ENCODE measurements around the gene ATRIP. TPM values are rescaled to one million over a fixed set of nuclear protein-coding genes. Genes with fewer than 3 reads are reported as not detected.

ATRIP gene
- total RNA-seq, 2 experiments from 2014 or later, result 16.3 to 24.5 TPM

GRCh38 chr3:48433472-48434118 is 12.9 kb upstream of the ATRIP start:
- Histone ChIP-seq H4K20me1 (ENCODE audit: insufficient read depth, low read length) (peaks cover 7% of the 10 kb centered on the region; the same call in 1 of the 2 replicates), H3K79me2 (ENCODE audit: insufficient read depth, low read depth, low read length) (no peaks in the 10 kb centered on the region), H3K9me3 (ENCODE audit: low read length) (no peaks in the 10 kb centered on the region), H3K27ac (ENCODE audit: low read depth, low read length, poor library complexity, severe bottlenecking) (no peak overlapping the region), H3K4me1 (ENCODE audit: insufficient read depth, low read length, poor library complexity, severe bottlenecking) (peaks cover 45% of the 10 kb centered on the region), H3K9me2 (ENCODE audit: insufficient read depth, low read length) (no peaks in the 10 kb centered on the region), H3K4me3 (ENCODE audit: low read depth, low read length, poor library complexity, severe bottlenecking) (no peak overlapping the region), H2AFZ (ENCODE audit: low read length) (no peak overlapping the region), H3K36me3 (ENCODE audit: insufficient read depth, low read length) (peaks cover 38% of the 10 kb centered on the region; the same call in 1 of the 2 replicates), H3K4me2 (ENCODE audit: low read length) (no peak overlapping the region)
- CTCF ChIA-PET (ENCODE audit: unreplicated experiment), result interaction anchor here (1.2 kb wide), 1 partner anchor 33 kb away, joined by 6 read pairs; no protein-coding TSS in a partner anchor
- TF ChIP-seq EZH2phosphoT487 (IDR thresholded peaks at IDR 0.05; ENCODE audit: borderline replicate concordance, low read depth, low read length) (no peak), CTCF (conservative IDR thresholded peaks at IDR 0.05; ENCODE audit: low read length) (no peak)
- intact Hi-C loops (cut with micrococcal nuclease; ENCODE audit: unreplicated experiment), result loop anchor here (10.0 kb wide), 1 partner anchor 129 kb away; the partner anchor contains the start of gene NME6
- BruUV-seq (replicated peaks), result no TSS peak
- POLR2A ChIA-PET, result interaction anchor here (1.2 to 1.4 kb wide), 2 partner anchors 13 to 14 kb away, joined by 3 read pairs; partner anchors contain the start of gene ATRIP
- DNase-seq (ENCODE audit: low spot score), result no peak

GRCh38 chr3:48434591-48435222 is 11.8 kb upstream of the ATRIP start:
- Histone ChIP-seq H3K79me2 (ENCODE audit: insufficient read depth, low read depth, low read length) (peaks cover 10% of the 10 kb centered on the region), H4K20me1 (ENCODE audit: insufficient read depth, low read length) (peaks cover 7% of the 10 kb centered on the region; the same call in 1 of the 2 replicates), H3K4me3 (ENCODE audit: low read depth, low read length, poor library complexity, severe bottlenecking) (no peak overlapping the region), H3K4me1 (ENCODE audit: insufficient read depth, low read length, poor library complexity, severe bottlenecking) (peaks cover 51% of the 10 kb centered on the region), H3K27ac (ENCODE audit: low read depth, low read length, poor library complexity, severe bottlenecking) (no peak overlapping the region), H3K9me2 (ENCODE audit: insufficient read depth, low read length) (no peaks in the 10 kb centered on the region), H2AFZ (ENCODE audit: low read length) (no peak overlapping the region), H3K4me2 (ENCODE audit: low read length) (no peak overlapping the region), H3K36me3 (ENCODE audit: insufficient read depth, low read length) (peaks cover 38% of the 10 kb centered on the region; the same call in 1 of the 2 replicates), H3K9me3 (ENCODE audit: low read length) (no peaks in the 10 kb centered on the region)
- no peak for TF ChIP-seq CTCF (conservative IDR thresholded peaks at IDR 0.05; ENCODE audit: low read length)
- no peak for TF ChIP-seq EZH2phosphoT487 (IDR thresholded peaks at IDR 0.05; ENCODE audit: borderline replicate concordance, low read depth, low read length)
- POLR2A ChIA-PET, result interaction anchor here (1.2 kb wide), 1 partner anchor 11 kb away, joined by 3 read pairs; the partner anchor contains the start of gene ATRIP
- CTCF ChIA-PET (ENCODE audit: unreplicated experiment), result interaction anchor here (1.2 kb wide), 1 partner anchor 34 kb away, joined by 6 read pairs; no protein-coding TSS in a partner anchor
- no TSS peak for BruUV-seq (replicated peaks)
- intact Hi-C loops (cut with micrococcal nuclease; ENCODE audit: unreplicated experiment), result loop anchor here (10.0 kb wide), 1 partner anchor 130 kb away; the partner anchor contains the start of gene NME6
- no peak for DNase-seq (ENCODE audit: low spot score)

All from OCI-LY7 (cell line).